ENCODE results near the gene CPVL. TPM values are rescaled to one million over a fixed set of nuclear protein-coding genes. Genes with fewer than 3 reads are reported as not detected.
"Not testable (repeated sequence)": the region's sequence is repeated elsewhere in the genome, so short reads cannot be mapped to it uniquely, and the experiment has no call there.

Gene CPVL
- polyA plus RNA-seq, 3 donors = 67.9 to 70.7 (median 68.7) TPM

DNA sequence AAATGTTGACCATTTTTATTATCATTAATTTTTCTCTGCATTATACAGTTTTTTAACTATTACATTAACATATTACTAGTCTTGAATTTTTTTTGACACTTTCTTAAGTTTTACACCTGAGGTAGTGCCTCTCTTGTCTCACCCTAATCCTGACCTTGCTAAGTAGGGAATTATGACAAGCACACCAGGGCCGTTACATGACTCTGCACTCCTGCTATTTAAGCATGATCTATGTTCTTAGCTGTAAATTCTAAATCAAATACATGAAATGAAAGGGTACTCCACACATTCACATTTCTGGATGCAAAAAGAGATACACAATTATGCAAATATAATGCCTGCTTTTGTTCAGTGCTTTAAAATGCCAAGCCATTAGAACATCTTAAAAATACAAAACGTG is 23.6 kb downstream of the CPVL start:
- no peak for DNase-seq (ENCODE audit: low read depth in 3 of 3, low spot score in 2 of 3)

DNA sequence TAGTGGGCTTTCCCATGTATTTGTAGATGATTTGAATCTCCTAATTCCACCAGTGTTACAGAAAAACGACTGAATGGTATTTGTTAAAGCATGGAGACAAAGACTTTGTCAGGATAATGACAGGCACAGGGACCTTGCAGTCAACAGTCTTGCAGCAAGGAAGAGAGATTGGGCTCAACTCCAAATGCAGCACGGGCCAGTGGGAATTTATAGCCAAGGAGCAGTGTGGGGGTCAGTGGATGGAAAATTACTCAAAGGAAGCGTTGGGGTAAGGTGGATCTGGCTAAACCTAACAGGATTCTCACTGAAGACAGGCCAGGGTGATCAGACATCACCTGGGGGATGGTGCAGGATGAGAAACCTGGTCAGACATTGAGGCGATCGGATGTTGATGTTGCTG is 24.3 kb downstream of the CPVL start:
- no peak for DNase-seq (ENCODE audit: low read depth in 3 of 3, low spot score in 2 of 3)

GRCh38 chr7:29120955-29121354 is 25.4 kb downstream of the CPVL start:
- no peak for DNase-seq (ENCODE audit: low read depth in 3 of 3, low spot score in 2 of 3)

GRCh38 chr7:29119538-29119937 is 26.8 kb downstream of the CPVL start:
- DNase-seq (ENCODE audit: low read depth in 3 of 3, low spot score in 2 of 3) = no peak

GRCh38 chr7:29116361-29117200 is 29.8 kb downstream of the CPVL start:
- DNase-seq (ENCODE audit: low read depth in 3 of 3, low spot score in 2 of 3) = no peak

DNA sequence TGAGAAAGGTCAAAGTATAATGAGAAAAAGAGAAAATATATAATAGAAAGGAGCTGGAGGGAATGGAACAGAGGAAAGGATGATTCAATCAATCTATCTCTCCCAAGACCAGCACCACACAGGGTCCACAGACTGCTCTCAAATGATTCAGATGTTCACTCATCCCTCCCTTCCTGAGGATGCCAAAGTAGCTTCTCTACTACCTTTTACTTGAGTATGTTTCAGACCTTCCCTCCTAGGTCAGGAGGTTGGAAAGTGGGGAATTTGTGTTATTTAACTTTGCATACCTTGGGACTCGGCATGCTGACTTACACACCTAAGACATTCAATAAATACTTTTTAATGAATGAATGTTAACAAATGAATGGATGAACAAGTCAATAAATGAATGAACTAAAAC is 30.6 kb downstream of the CPVL start:
- DNase-seq (ENCODE audit: low read depth in 3 of 3, low spot score in 2 of 3) = no peak

DNA sequence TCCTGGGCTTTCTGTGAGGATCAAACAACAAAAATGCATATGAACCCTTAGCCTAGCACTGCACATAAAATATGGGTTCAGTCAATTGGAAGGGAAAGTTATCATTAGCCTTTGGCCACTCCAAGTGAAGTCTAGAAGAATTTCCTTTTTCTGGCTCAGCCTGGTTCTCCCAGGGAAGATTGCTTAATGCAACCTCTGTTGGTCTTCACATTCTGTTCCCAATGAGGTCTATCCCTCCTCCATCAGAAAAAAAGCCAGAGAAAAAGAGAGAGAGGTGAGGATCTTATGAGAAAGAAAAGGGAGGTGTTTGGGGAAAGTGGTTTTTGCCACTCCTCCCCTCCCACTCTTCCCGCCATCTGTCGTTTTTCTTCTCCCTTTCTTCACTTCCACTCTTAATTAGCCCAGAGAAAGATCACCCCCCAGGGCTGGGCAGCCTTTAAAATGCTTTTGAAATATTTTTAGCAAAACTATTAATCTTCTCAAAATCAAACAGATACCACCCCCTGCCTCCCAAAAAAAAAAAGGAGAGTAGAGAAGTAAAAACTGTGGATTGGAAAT is 31.1 kb downstream of the CPVL start:
- DNase-seq (ENCODE audit: low read depth in 3 of 3, low spot score in 2 of 3) = no peak

DNA sequence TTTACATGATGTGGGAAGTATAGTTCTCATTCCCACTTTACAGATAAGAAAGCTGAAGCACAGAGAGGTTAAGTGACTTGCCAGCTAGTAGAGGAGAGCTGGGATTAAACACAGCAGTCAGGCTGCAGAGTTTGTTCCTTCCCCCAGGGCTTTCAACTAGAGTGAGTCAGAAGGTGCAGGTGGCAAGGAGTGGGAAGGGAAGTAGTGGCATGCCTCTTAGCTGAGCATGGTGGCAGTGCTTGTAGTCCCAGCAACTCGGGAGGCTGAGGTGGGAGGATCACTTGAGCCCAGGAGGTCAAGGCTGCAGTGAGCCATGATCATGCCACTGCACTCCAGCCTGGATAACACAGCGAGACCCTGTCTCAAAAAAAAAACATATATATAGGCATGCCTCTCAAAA is 32.1 kb downstream of the CPVL start:
- DNase-seq (ENCODE audit: low read depth in 3 of 3, low spot score in 2 of 3) = not testable (repeated sequence)

GRCh38 chr7:29113384-29114102 is 32.8 kb downstream of the CPVL start:
- DNase-seq (ENCODE audit: low read depth in 3 of 3, low spot score in 2 of 3) = no peak

DNA sequence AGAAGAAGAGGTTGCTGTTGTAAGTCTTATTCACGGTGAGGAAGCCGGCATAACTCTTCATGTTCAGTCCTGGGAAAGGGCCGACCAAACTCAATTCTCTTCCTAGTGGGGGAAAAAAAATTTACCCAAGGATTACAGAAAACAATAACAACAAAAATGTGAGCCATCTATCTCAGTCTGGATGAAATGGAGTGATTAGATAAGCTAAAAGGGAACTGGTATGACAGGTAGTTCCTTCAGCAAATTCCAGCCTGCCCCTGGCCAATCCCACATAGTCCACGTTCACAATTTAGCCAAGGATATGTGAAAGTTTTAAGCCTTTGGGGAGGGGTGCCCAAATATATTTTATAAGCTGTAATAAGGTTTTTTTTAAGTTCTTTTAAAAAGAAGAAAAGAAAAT is 33.6 kb downstream of the CPVL start:
- DNase-seq (ENCODE audit: low read depth in 3 of 3, low spot score in 2 of 3) = no peak

- DNase-seq (ENCODE audit: low read depth in 3 of 3, low spot score in 2 of 3) = no peak
These were observed 36.4 kb downstream of the CPVL start for GRCh38 chr7:29109899-29110298.

- DNase-seq (ENCODE audit: low read depth in 3 of 3, low spot score in 2 of 3) = no peak
These were observed 37.0 kb downstream of the CPVL start for GRCh38 chr7:29109358-29109757.

GRCh38 chr7:29107056-29107455 is 39.3 kb downstream of the CPVL start:
- no peak for DNase-seq (ENCODE audit: low read depth in 3 of 3, low spot score in 2 of 3)

- DNase-seq (ENCODE audit: low read depth in 3 of 3, low spot score in 2 of 3) = no peak
These were observed 39.7 kb downstream of the CPVL start for GRCh38 chr7:29106669-29106988.

GRCh38 chr7:29105752-29106668 is 40.3 kb downstream of the CPVL start:
- DNase-seq (ENCODE audit: low read depth in 3 of 3, low spot score in 2 of 3) = no peak

DNA sequence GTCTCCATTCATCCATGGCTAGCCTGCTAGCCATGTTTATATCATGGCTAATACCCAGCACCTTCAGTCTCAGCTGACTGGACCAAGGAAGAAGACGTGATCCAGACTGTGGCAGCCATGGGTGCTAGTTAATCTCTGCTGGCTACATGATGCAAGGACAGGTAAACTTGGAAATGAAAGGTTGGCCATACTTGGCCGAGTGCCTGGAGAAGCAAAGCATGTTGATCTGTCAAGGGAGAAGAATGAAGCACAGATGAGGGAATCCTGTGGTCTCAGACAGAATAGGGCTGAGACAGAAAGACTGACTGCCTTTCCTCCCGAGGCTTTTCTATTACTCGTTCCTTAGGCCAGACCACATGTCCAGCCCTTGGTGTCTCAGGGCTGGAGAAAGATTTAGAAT is 41.1 kb downstream of the CPVL start:
- DNase-seq (ENCODE audit: low read depth in 3 of 3, low spot score in 2 of 3) = no peak

GRCh38 chr7:29102558-29103151 is 43.7 kb downstream of the CPVL start:
- no peak for DNase-seq (ENCODE audit: low read depth in 3 of 3, low spot score in 2 of 3)

GRCh38 chr7:29100924-29101323 is 45.4 kb downstream of the CPVL start:
- DNase-seq (ENCODE audit: low read depth in 3 of 3, low spot score in 2 of 3) = no peak

DNA sequence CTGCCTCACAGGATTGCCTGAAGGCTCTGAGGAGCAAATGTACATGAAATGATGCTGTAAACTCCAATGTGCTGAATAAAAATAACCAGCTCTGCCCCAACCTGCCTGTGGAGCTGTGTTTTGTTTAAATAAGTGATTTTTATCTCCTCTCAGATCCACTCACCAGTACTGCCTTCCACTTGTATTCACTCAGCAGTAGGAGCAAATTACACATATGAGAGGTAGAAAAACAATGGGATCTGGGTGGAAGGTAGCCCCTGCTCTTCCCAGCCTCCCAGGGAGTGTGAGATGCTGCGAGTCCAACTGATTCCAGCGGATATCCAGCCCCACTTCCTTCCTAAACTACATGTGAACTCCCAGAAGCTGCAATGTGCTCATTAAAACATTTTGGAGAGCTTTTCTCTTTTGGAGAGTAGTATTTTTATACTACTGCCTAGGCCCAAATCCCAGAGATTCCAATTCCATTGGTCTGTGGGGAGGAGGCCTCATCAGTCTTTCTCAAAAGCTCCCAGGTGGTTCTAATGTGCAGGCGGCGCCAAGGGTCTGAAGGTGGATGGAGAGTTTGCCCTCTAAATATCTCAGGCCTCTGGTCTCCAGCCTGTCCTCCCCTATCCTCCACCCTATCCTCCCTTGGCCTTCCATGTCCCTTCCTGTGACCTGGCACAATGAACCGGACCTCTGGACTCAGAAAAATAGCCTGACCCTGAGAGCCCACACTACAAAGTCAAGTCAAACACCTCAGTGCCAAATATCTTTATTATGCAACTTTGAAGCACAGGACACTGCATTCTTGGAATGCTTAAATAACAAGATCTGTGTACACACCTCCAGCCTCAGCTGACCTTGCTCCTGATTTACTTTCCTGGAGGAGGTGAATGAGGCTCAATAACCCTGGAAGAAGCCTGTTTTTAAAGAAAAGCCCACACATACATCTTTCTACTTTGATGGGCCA is 46.2 kb downstream of the CPVL start:
- DNase-seq (ENCODE audit: low read depth in 3 of 3, low spot score in 2 of 3) = no peak

- DNase-seq (ENCODE audit: low read depth in 3 of 3, low spot score in 2 of 3) = no peak
These were observed 49.9 kb downstream of the CPVL start for GRCh38 chr7:29096446-29096730.

Data from right renal cortex interstitium (tissue), 3 donors.